Erythroblast (primary cell): ENCODE results near the gene DPPA2.

Experiments
- DNase-seq, 2 experiments: peaks; one replicate each; lab custom pipeline; 2025; lab: John Stamatoyannopoulos, UW
- GATA1 ChIP-seq: IDR thresholded peaks from 2 replicates; pipeline ENCODE4 v1.6.1; 2011; ENCODE audit warnings: low read depth, mild to moderate bottlenecking, control low read depth, low read length, moderate library complexity
- POLR2A ChIP-seq: IDR thresholded peaks from 2 replicates; pipeline ENCODE4 v1.6.1; 2011; ENCODE audit warnings: mild to moderate bottlenecking, low read length

The DPPA2 gene

GRCh38 chr3:109338322-109338721 lies 22.0 kb upstream of the DPPA2 start:
- no peak for DNase-seq
- TF ChIP-seq POLR2A (no peak), GATA1 (no peak)

- DNase-seq: no peak
- TF ChIP-seq POLR2A (no peak), GATA1 (no peak)
These were observed 21.1 kb upstream of the DPPA2 start, which contains the start of gene DPPA4 for GRCh38 chr3:109337393-109337792. DPPA4 (minus strand) TSS chr3:109337546; CDS start chr3:109337517, 29 bp downstream.

- TF ChIP-seq POLR2A: no peak
- no peak for TF ChIP-seq GATA1
- DNase-seq: peak in 1 of 2 experiments; percentile 6
These were observed 20.1 kb upstream of the DPPA2 start for GRCh38 chr3:109336291-109336861.

GRCh38 chr3:109334572-109334971 lies 18.3 kb upstream of the DPPA2 start:
- TF ChIP-seq POLR2A: no peak
- no peak for TF ChIP-seq GATA1

GRCh38 chr3:109331692-109332091 lies 15.4 kb upstream of the DPPA2 start:
- no peak for DNase-seq
- no peak for TF ChIP-seq POLR2A
- TF ChIP-seq GATA1: no peak

More at GRCh38 chr3:109334572-109334971, 18.3 kb upstream of the DPPA2 start:
- DNase-seq: no peak

- TF ChIP-seq POLR2A: no peak
- no peak for TF ChIP-seq GATA1
- no peak for DNase-seq
These were observed 14.1 kb upstream of the DPPA2 start for GRCh38 chr3:109330405-109330804.

- no peak for TF ChIP-seq POLR2A
- DNase-seq: no peak
These were observed 11.9 kb upstream of the DPPA2 start for GRCh38 chr3:109328202-109328601.

- DNase-seq: no peak
- TF ChIP-seq POLR2A (no peak), GATA1 (no peak)
These were observed 9.3 kb upstream of the DPPA2 start for GRCh38 chr3:109325657-109326056.

- TF ChIP-seq POLR2A (no peak), GATA1 (no peak)
These were observed 8.8 kb upstream of the DPPA2 start for GRCh38 chr3:109325109-109325508.

GRCh38 chr3:109313061-109313460 lies 3.3 kb downstream of the DPPA2 start:
- TF ChIP-seq GATA1 (no peak), POLR2A (no peak)
- no peak for DNase-seq

More at GRCh38 chr3:109325109-109325508, 8.8 kb upstream of the DPPA2 start:
- no peak for DNase-seq

GRCh38 chr3:109297496-109297895 lies 18.8 kb downstream of the DPPA2 start:
- DNase-seq: no peak
- TF ChIP-seq GATA1: no peak
- no peak for TF ChIP-seq POLR2A

GRCh38 chr3:109284071-109284470 lies 32.2 kb downstream of the DPPA2 start:
- no peak for DNase-seq

GRCh38 chr3:109278546-109278945 lies 37.8 kb downstream of the DPPA2 start:
- TF ChIP-seq POLR2A (no peak), GATA1 (no peak)

More at GRCh38 chr3:109284071-109284470, 32.2 kb downstream of the DPPA2 start:
- TF ChIP-seq GATA1 (no peak), POLR2A (no peak)

GRCh38 chr3:109278141-109278540 lies 38.2 kb downstream of the DPPA2 start:
- DNase-seq: no peak
- no peak for TF ChIP-seq POLR2A

More at GRCh38 chr3:109278546-109278945, 37.8 kb downstream of the DPPA2 start:
- DNase-seq: no peak

GRCh38 chr3:109275702-109276293 lies 40.5 kb downstream of the DPPA2 start:
- peak; percentile 2 to 25 for DNase-seq
- TF ChIP-seq POLR2A (no peak), GATA1 (no peak)
